H9 (cell line): ENCODE data around the gene RABL6. TPM values are rescaled to one million over a fixed set of nuclear protein-coding genes. Genes with fewer than 3 reads are reported as not detected.

Experiments
- DNase-seq: peaks from one replicate; pipeline ENCODE4 v3.0.0-alpha.2; 2017
- H2AFZ ChIP-seq: one replicate; pipeline ENCODE4 v1.6.1; 2013; ENCODE audit warnings: mild to moderate bottlenecking, low read length, control low read depth, moderate library complexity
- H2AK5ac ChIP-seq: 2 replicates; pipeline ENCODE4 v1.6.1; 2013; ENCODE audit warnings: low read length, control low read depth, mixed read lengths; ENCODE audit not compliant: insufficient read length
- H2BK120ac ChIP-seq: one replicate; pipeline ENCODE4 v1.6.1; 2013; ENCODE audit warnings: low read depth, mild to moderate bottlenecking, low read length, control low read depth, inconsistent platforms; ENCODE audit not compliant: poor library complexity, severe bottlenecking
- H2BK12ac ChIP-seq: 2 replicates; pipeline ENCODE4 v1.6.1; 2013; ENCODE audit warnings: low read length, control low read depth, mixed read lengths, low read depth; ENCODE audit not compliant: insufficient read length
- H2BK15ac ChIP-seq: 2 replicates; pipeline ENCODE4 v1.6.1; 2013; ENCODE audit warnings: low read depth, low read length, control low read depth
- H2BK20ac ChIP-seq: one replicate; pipeline ENCODE4 v1.6.1; 2013; ENCODE audit warnings: low read depth, mild to moderate bottlenecking, low read length, control low read depth, inconsistent platforms; ENCODE audit not compliant: poor library complexity, severe bottlenecking
- H2BK5ac ChIP-seq: 2 replicates; pipeline ENCODE4 v1.6.1; 2013; ENCODE audit warnings: low read length, control low read depth, mixed read lengths; ENCODE audit not compliant: insufficient read length
- H3K14ac ChIP-seq: 2 replicates; pipeline ENCODE4 v1.6.1; 2013; ENCODE audit warnings: low read length, control low read depth; ENCODE audit not compliant: insufficient read depth
- H3K18ac ChIP-seq: 2 replicates; pipeline ENCODE4 v1.6.1; 2013; ENCODE audit warnings: low read depth, mild to moderate bottlenecking, mixed read lengths, low read length, control low read depth; ENCODE audit not compliant: insufficient read length
- H3K23ac ChIP-seq: 2 replicates; pipeline ENCODE4 v1.6.1; 2013; ENCODE audit warnings: low read length, control low read depth, mixed read lengths, low read depth; ENCODE audit not compliant: insufficient read length
- H3K23me2 ChIP-seq: 2 replicates; pipeline ENCODE4 v1.6.1; 2013; ENCODE audit warnings: low read depth, mild to moderate bottlenecking, mixed read lengths, low read length, control low read depth; ENCODE audit not compliant: insufficient read length, poor library complexity, severe bottlenecking
- H3K27ac ChIP-seq: 2 replicates; pipeline ENCODE4 v1.5.1; 2013; ENCODE audit warnings: low read length, control low read depth, mixed read lengths, low read depth; ENCODE audit not compliant: insufficient read length
- H3K27me3 ChIP-seq: 2 replicates; pipeline ENCODE4 v1.6.1; 2013; ENCODE audit warnings: low read length, control low read depth, inconsistent platforms; ENCODE audit not compliant: insufficient read depth
- H3K4ac ChIP-seq: 2 replicates; pipeline ENCODE4 v1.6.1; 2013; ENCODE audit warnings: low read depth, mild to moderate bottlenecking, control low read depth, inconsistent platforms, low read length, moderate library complexity
- H3K4me1 ChIP-seq: 2 replicates; pipeline ENCODE4 v1.6.1; 2013; ENCODE audit warnings: low read length, control low read depth, inconsistent platforms; ENCODE audit not compliant: insufficient read depth
- H3K4me2 ChIP-seq: 2 replicates; pipeline ENCODE4 v1.6.1; 2013; ENCODE audit warnings: low read length, control low read depth, mixed read lengths; ENCODE audit not compliant: insufficient read length, insufficient read depth
- H3K56ac ChIP-seq: 2 replicates; pipeline ENCODE4 v1.6.1; 2013; ENCODE audit warnings: low read depth, mild to moderate bottlenecking, mixed read lengths, low read length, control low read depth; ENCODE audit not compliant: insufficient read length
- H3K79me1 ChIP-seq: 2 replicates; pipeline ENCODE4 v1.6.1; 2013; ENCODE audit warnings: low read depth, mild to moderate bottlenecking, moderate library complexity, low read length, control low read depth, inconsistent platforms; ENCODE audit not compliant: insufficient read depth, poor library complexity, severe bottlenecking
- H3K79me2 ChIP-seq: 2 replicates; pipeline ENCODE4 v1.6.1; 2013; ENCODE audit warnings: low read length, control low read depth, inconsistent platforms; ENCODE audit not compliant: insufficient read depth
- H3K9ac ChIP-seq: 2 replicates; pipeline ENCODE4 v1.6.1; 2013; ENCODE audit warnings: low read length, control low read depth, mixed read lengths; ENCODE audit not compliant: insufficient read length; ENCODE audit errors: extremely low read depth
- H3K9me3 ChIP-seq: one replicate; pipeline ENCODE4 v1.6.1; 2013; ENCODE audit warnings: low read depth, low read length, inconsistent platforms; ENCODE audit not compliant: control insufficient read depth
- H3T11ph ChIP-seq: one replicate; pipeline ENCODE4 v1.6.1; 2013; ENCODE audit warnings: mild to moderate bottlenecking, low read length, control low read depth, inconsistent platforms
- H4K20me1 ChIP-seq: one replicate; pipeline ENCODE4 v1.6.1; 2013; ENCODE audit not compliant: control insufficient read depth, insufficient read length, insufficient read depth
- H4K5ac ChIP-seq: 2 replicates; pipeline ENCODE4 v1.6.1; 2013; ENCODE audit warnings: low read depth, mild to moderate bottlenecking, mixed read lengths, low read length, control low read depth; ENCODE audit not compliant: insufficient read length
- H4K8ac ChIP-seq: replicated peaks from 2 replicates; pipeline ENCODE4 v1.6.1; 2013; ENCODE audit warnings: low read length, control low read depth, mixed read lengths, low read depth; ENCODE audit not compliant: insufficient read length
- H4K91ac ChIP-seq: 2 replicates; pipeline ENCODE4 v1.6.1; 2013; ENCODE audit warnings: low read depth, mild to moderate bottlenecking, moderate library complexity, mixed read lengths, low read length, control low read depth; ENCODE audit not compliant: insufficient read length
- H3K27ac Mint-ChIP-seq, 3 experiments: 2 replicates in 2 of 3; 3 replicates in 1 of 3; pipeline ENCODE4 v1.8.0; 2020 to 2021; ENCODE audit warnings: mixed read lengths in 3 of 3, mild to moderate bottlenecking in 1 of 3, moderate library complexity in 1 of 3
- H3K27me3 Mint-ChIP-seq: 2 replicates; pipeline ENCODE4 v1.8.0; 2021; ENCODE audit warnings: low read depth, mild to moderate bottlenecking, moderate library complexity, mixed read lengths
- H3K36me3 Mint-ChIP-seq, 3 experiments: 2 replicates in 2 of 3; 3 replicates in 1 of 3; pipeline ENCODE4 v1.8.0; 2020 to 2021; ENCODE audit warnings: low read depth in 3 of 3, mixed read lengths in 3 of 3; ENCODE audit not compliant: insufficient read depth in 1 of 3
- H3K4me1 Mint-ChIP-seq, 2 experiments: 2 replicates each; pipeline ENCODE4 v1.8.0; 2020; ENCODE audit warnings: mixed read lengths in 2 of 2
- H3K4me3 Mint-ChIP-seq, 2 experiments: 2 replicates in 1 of 2; 3 replicates in 1 of 2; pipeline ENCODE4 v1.8.0; 2020 to 2021; ENCODE audit warnings: mild to moderate bottlenecking in 2 of 2, mixed read lengths in 2 of 2, moderate library complexity in 1 of 2
- H3K9me3 Mint-ChIP-seq, 2 experiments: 2 replicates in 1 of 2; 3 replicates in 1 of 2; pipeline ENCODE4 v1.8.0; 2020; ENCODE audit warnings: mild to moderate bottlenecking in 2 of 2, mixed read lengths in 2 of 2, moderate library complexity in 1 of 2
- CTCF ChIP-seq: fragments of 200-600 bp; sonication (generic); conservative IDR thresholded peaks from 3 replicates; pipeline ENCODE4 v1.8.0; 2021; ENCODE audit warnings: antibody characterized with exemption, mild to moderate bottlenecking
- WGBS: extraction: QIAGEN DNeasy Blood & Tissue Kit; methylation state at CpG from one replicate; pipeline ENCODE4 v1.1.7; 2013; ENCODE audit warnings: missing lambda C conversion rate, low lambda C conversion rate, mixed read lengths; ENCODE audit not compliant: insufficient read length; ENCODE audit errors: extremely low coverage; 5-methylcytosine and 5-hydroxymethylcytosine counted together
- total RNA-seq: library from RNA; stranded (reverse); gene quantifications from 2 replicates; pipeline ENCODE4 v1.2.1, GENCODE V29; 2021

Gene RABL6
- total RNA-seq, 1 experiment from 2014 or later: 108 TPM

- WGBS: no CpG with 5 or more reads among the region's 28 CpGs
These were observed 33.3 kb downstream of the RABL6 start for GRCh38 chr9:136840877-136841645.

More at GRCh38 chr9:136840877-136841645, 33.3 kb downstream of the RABL6 start:
- Histone ChIP-seq H4K8ac (no peak overlapping the region), H3K23me2 (no peaks in the 10 kb centered on the region), H3K4me2 (no peak overlapping the region), H2AFZ (no peak overlapping the region), H3K56ac (no peak overlapping the region), H3K18ac (no peak overlapping the region), H3K79me2 (no peaks in the 10 kb centered on the region), H3K23ac (no peak overlapping the region), H2BK12ac (no peak overlapping the region), H2BK20ac (no peak overlapping the region), H4K20me1 (no peaks in the 10 kb centered on the region), H3K4me1 (peaks cover 2% of the 10 kb centered on the region; the same call in 1 of the 2 replicates), H2BK5ac (no peak overlapping the region), H3K27me3 (no peaks in the 10 kb centered on the region), H4K5ac (no peak overlapping the region), H3K14ac (peak overlapping the region; percentile 41; the same call in 1 of the 2 replicates), H3K9me3 (no peaks in the 10 kb centered on the region), H3K4ac (no peak overlapping the region), H2BK120ac (no peak overlapping the region), H2AK5ac (no peak overlapping the region), H3K27ac (no peak overlapping the region), H2BK15ac (no peak overlapping the region), H3K79me1 (no peaks in the 10 kb centered on the region), H3K9ac (no peak overlapping the region), H4K91ac (no peak overlapping the region), H3T11ph (no peak overlapping the region)
- H3K4me3 Mint-ChIP-seq: peak overlapping the region in 1 of 2 experiments; percentile 23; a peak in 2 of 5 replicates
- H3K36me3 Mint-ChIP-seq: peaks cover 0 to 15% (median 15%) of the 10 kb centered on the region in 3 experiments; a peak in 4 of 7 replicates
- H3K27me3 Mint-ChIP-seq: peaks cover 9% of the 10 kb centered on the region; the same call in 1 of the 2 replicates
- peak overlapping the region in 1 of 3 experiments; percentile 64; a peak in 3 of 7 replicates for H3K27ac Mint-ChIP-seq
- peak; percentile 57 for DNase-seq
- no peaks in the 10 kb centered on the region for H3K9me3 Mint-ChIP-seq
- no peak for TF ChIP-seq CTCF
- H3K4me1 Mint-ChIP-seq: peaks cover 16 to 28% of the 10 kb centered on the region in 2 experiments
